Measurements from ENCODE around the gene ZBTB20.
A peak's percentile ranks its signal among the peaks of the same experiment; 100 is the strongest.

Gene ZBTB20

GRCh38 chr3:115098354-115099073 lies 48.6 kb downstream of the ZBTB20 start:
- Histone ChIP-seq H3K27me3 (ENCODE audit: low read length) (no peaks in the 10 kb centered on the region), H3F3A (ENCODE audit: insufficient read depth) (peaks cover 2% of the 10 kb centered on the region; the same call in 1 of the 2 replicates), H3K9me3 (ENCODE audit: insufficient read depth, low read length) (no peaks in the 10 kb centered on the region), H3K79me2 (ENCODE audit: insufficient read depth, low read length) (no peaks in the 10 kb centered on the region), H4K20me1 (ENCODE audit: low read depth, low read length) (no peaks in the 10 kb centered on the region), H3K4me2 (ENCODE audit: low read depth, low read length, poor library complexity, severe bottlenecking) (peak overlapping the region; percentile 62), H3K9me2 (replicated peaks; ENCODE audit: insufficient read depth, low read length) (no peaks in the 10 kb centered on the region), H3K36me3 (ENCODE audit: low read length) (no peaks in the 10 kb centered on the region), H3K27ac (ENCODE audit: low read depth, low read length) (no peak overlapping the region), H2AFZ (ENCODE audit: low read depth, low read length, severe bottlenecking) (no peak overlapping the region), H3K4me3 (ENCODE audit: insufficient read depth, low read length, poor library complexity, severe bottlenecking) (no peak overlapping the region), H3K9ac (ENCODE audit: low read length) (no peak overlapping the region)
- TF ChIP-seq CTCF (IDR thresholded peaks at IDR 0.05; ENCODE audit: insufficient read depth, low read length, poor library complexity, severe bottlenecking) (no peak), EZH2phosphoT487 (conservative IDR thresholded peaks at IDR 0.05; ENCODE audit: low read length) (no peak)

GRCh38 chr3:115095236-115095635 lies 51.9 kb downstream of the ZBTB20 start:
- no peak overlapping the region for H3K4me2 ChIP-seq (ENCODE audit: low read depth, low read length, poor library complexity, severe bottlenecking)
- H3K9ac ChIP-seq (ENCODE audit: low read length), result no peak overlapping the region

GRCh38 chr3:115092220-115092791 lies 54.8 kb downstream of the ZBTB20 start:
- TF ChIP-seq EZH2phosphoT487 (conservative IDR thresholded peaks at IDR 0.05; ENCODE audit: low read length) (no peak), CTCF (IDR thresholded peaks at IDR 0.05; ENCODE audit: insufficient read depth, low read length, poor library complexity, severe bottlenecking) (peak; percentile 63)
- Histone ChIP-seq H3K9ac (ENCODE audit: low read length) (no peak overlapping the region), H3K27me3 (ENCODE audit: low read length) (no peaks in the 10 kb centered on the region), H3K79me2 (ENCODE audit: insufficient read depth, low read length) (no peaks in the 10 kb centered on the region), H2AFZ (ENCODE audit: low read depth, low read length, severe bottlenecking) (no peak overlapping the region), H3K9me3 (ENCODE audit: insufficient read depth, low read length) (no peaks in the 10 kb centered on the region), H3K27ac (ENCODE audit: low read depth, low read length) (no peak overlapping the region), H3K4me2 (ENCODE audit: low read depth, low read length, poor library complexity, severe bottlenecking) (no peak overlapping the region), H3K9me2 (replicated peaks; ENCODE audit: insufficient read depth, low read length) (no peaks in the 10 kb centered on the region), H3K4me3 (ENCODE audit: insufficient read depth, low read length, poor library complexity, severe bottlenecking) (no peak overlapping the region), H4K20me1 (ENCODE audit: low read depth, low read length) (no peaks in the 10 kb centered on the region), H3F3A (ENCODE audit: insufficient read depth) (no peaks in the 10 kb centered on the region), H3K36me3 (ENCODE audit: low read length) (no peaks in the 10 kb centered on the region)

More at GRCh38 chr3:115095236-115095635, 51.9 kb downstream of the ZBTB20 start:
- H3K79me2 ChIP-seq (ENCODE audit: insufficient read depth, low read length), result no peaks in the 10 kb centered on the region
- no peaks in the 10 kb centered on the region for H4K20me1 ChIP-seq (ENCODE audit: low read depth, low read length)
- no peak overlapping the region for H2AFZ ChIP-seq (ENCODE audit: low read depth, low read length, severe bottlenecking)
- no peak overlapping the region for H3K4me3 ChIP-seq (ENCODE audit: insufficient read depth, low read length, poor library complexity, severe bottlenecking)
- no peaks in the 10 kb centered on the region for H3K27me3 ChIP-seq (ENCODE audit: low read length)
- peaks cover 2% of the 10 kb centered on the region; the same call in 1 of the 2 replicates for H3F3A ChIP-seq (ENCODE audit: insufficient read depth)
- no peaks in the 10 kb centered on the region for H3K9me2 ChIP-seq (replicated peaks; ENCODE audit: insufficient read depth, low read length)
- H3K9me3 ChIP-seq (ENCODE audit: insufficient read depth, low read length), result no peaks in the 10 kb centered on the region
- no peak overlapping the region for H3K27ac ChIP-seq (ENCODE audit: low read depth, low read length)
- TF ChIP-seq EZH2phosphoT487 (conservative IDR thresholded peaks at IDR 0.05; ENCODE audit: low read length) (no peak), CTCF (IDR thresholded peaks at IDR 0.05; ENCODE audit: insufficient read depth, low read length, poor library complexity, severe bottlenecking) (no peak)
- no peaks in the 10 kb centered on the region for H3K36me3 ChIP-seq (ENCODE audit: low read length)

All from SU-DHL-6 (cell line).